22Rv1 (cell line): ENCODE data around the gene CES5A.
"Not testable (repeated sequence)": the region's sequence is repeated elsewhere in the genome, so short reads cannot be mapped to it uniquely, and the experiment has no call there.

ENCODE experiments used
- H3K27ac ChIP-seq: fragments of 450-650 bp; 2 replicates; pipeline ENCODE4 v1.5.1; 2017
- CTCF ChIP-seq: fragments of 450-650 bp; IDR thresholded peaks from 2 replicates; pipeline ENCODE4 v1.5.1; 2017; ENCODE audit warnings: mild to moderate bottlenecking
- ZFX ChIP-seq: fragments of 450-650 bp; IDR thresholded peaks from 2 replicates; pipeline ENCODE4 v1.6.1; 2017; ENCODE audit warnings: antibody characterized with exemption, borderline replicate concordance

CES5A gene

DNA sequence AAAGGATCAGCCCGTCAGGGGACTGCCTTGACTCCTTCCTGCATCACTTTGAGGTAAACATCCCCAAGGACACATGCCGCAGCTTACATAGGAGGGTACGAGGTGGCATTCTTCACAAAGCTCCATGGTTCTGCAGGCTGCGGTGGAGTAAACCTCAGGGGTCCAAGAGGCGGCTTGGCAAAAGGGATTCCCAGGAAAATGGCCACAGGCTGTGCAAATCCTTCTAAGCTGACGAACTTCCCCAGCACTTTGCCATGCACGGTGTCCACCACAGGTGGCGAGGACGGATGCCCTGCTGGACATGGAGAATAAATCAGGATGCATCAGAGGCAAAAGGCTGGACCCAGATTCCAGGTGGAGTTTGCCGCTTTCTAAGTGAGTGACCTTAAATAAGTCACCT, 46.5 kb downstream of the CES5A start:
- TF ChIP-seq ZFX: no peak
- TF ChIP-seq CTCF: no peak
- no peak overlapping the region for H3K27ac ChIP-seq

- no peak overlapping the region for H3K27ac ChIP-seq
- TF ChIP-seq ZFX (no peak), CTCF (no peak)
Measured at GRCh38 chr16:55825115-55825728, 50.0 kb downstream of the CES5A start.

DNA sequence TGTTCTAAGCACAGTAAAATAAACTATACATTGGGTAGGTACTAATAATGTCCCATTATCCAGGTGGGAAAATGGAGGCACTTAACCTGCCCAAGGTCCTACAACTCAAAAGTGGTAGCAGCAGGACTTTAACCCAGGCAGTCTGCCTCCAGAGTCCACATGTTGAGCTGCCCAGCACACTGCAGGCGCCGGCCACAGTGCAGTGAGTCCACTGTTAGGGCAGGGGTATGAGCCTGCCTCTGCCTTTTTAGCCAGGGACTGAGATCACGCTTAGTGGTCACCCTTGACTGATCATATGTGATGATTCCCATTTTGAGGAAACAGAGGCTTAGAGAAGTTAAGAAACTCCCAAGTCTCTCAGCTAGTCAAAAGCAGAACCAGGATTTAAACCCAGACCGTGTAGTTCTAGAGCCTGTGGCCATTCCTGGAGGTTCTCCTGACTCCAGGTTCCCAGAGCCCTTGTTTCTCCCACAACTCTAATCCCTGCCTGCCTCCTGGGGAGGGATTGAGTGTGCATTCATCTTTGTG, 50.6 kb downstream of the CES5A start:
- no peak overlapping the region for H3K27ac ChIP-seq
- no peak for TF ChIP-seq CTCF
- no peak for TF ChIP-seq ZFX

DNA sequence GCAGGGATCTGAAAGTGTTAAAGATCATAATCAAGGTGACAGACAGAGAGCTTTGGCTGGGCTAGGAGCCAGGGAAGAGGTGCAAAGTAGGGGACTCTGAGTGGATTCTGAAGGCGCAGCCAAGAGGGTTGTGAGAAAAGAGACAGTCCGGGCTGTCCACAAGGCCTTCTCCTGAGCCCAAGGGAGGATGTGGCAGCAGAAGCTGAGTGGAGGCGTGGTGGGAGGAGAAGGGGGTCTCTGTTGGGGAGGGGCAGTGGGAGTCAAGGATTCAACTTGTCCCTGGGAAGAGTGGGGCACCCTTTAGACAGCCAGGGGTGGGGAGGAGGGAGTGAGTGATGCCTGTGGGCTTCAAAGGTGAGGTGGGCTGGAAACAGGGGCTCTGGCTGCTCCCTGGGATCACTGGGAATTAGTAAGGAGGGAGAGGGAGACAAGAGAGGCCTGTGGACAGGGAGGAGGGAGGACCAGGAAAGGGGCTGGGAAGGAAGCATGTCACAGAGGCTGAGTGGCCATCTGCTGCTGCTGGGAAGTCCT, 52.8 kb downstream of the CES5A start:
- TF ChIP-seq ZFX: no peak
- TF ChIP-seq CTCF: no peak
- no peak overlapping the region for H3K27ac ChIP-seq

GRCh38 chr16:55821210-55821609, 54.0 kb downstream of the CES5A start:
- TF ChIP-seq ZFX: no peak
- TF ChIP-seq CTCF: no peak
- H3K27ac ChIP-seq: no peak overlapping the region

DNA sequence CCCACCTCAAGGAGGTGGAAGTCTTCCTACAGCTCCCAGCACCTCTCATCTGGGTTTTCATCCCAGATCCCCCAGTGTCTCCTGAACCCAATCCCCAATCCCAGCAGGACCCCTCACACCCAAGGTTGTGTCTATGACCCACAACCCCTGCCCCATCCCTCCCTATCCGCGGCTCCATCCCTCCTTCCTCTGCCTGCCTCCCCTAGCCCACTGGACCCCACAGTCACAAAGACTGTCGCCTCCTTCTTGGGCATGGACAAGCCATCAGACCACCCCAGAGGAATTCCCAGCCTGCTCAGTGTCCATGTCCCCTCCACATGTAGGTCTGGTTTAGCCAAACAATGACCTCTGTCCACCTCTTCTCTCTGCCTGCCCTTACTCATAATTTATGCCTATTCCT, 54.6 kb downstream of the CES5A start:
- H3K27ac ChIP-seq: no peak overlapping the region
- no peak for TF ChIP-seq CTCF
- no peak for TF ChIP-seq ZFX

DNA sequence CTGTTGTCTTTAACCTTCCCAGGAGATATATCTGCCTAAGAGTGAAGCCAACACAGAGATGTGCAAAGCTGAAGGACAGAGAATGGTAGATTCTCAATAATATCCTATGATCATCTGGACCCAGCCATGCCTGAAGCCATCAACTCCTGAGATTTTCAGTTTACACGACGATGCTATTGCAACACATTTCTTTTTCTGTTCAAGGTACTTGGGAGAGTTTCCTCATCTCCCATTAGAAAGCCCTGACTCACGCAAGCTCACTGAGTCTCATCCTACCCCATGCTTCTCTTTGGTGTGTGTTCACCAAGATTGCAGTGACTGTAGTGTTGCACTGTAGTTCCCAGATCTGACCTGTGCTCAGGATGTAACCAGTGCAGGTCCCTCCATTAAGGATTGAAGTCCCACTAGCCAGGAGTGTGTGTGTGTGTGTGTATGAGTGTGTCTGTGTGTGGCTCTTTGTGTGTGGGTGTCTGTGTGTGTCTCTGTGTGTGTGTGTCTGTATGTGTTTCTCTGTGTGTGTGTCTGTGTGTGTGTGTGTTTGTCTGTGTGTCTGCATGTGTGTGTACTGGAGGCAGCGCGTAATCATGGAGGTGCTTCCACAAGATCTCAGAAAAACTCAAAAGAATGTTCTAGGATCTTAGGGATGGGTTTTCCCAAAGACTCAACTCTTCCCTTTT, 57.8 kb downstream of the CES5A start:
- no peak overlapping the region for H3K27ac ChIP-seq
- TF ChIP-seq ZFX (no peak), CTCF (no peak)

DNA sequence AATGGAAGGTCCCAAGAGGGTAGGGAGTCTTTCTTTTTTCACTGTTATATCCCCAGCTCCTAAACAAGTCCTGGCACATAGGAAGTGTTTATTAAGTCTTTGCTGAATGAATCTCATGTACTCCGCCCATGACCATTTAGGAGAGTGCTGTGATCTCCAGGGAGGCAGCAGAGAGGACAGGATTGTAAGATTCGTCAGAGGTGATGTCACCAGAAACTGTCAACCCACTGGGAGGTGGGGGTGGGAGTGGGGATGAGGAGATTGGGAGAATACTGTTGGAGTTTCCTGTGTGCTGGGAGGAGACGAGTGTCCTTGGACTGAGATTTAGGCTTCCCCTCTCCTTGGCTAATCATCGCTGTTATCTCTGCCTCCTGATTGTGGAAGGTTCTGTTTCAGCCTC, 59.0 kb downstream of the CES5A start:
- not testable (repeated sequence) for H3K27ac ChIP-seq
